Right lobe of liver (tissue), 6 donors: ENCODE measurements around the gene NME9. TPM values are rescaled to one million over a fixed set of nuclear protein-coding genes. Genes with fewer than 3 reads are reported as not detected.

ENCODE experiments used
- ATAC-seq, 4 donors: fragments of 200-7000 bp; cut with Tn5 transposase; one replicate each; pipeline ENCODE4 v1.9.1; 2020; ENCODE audit warnings: mild to moderate bottlenecking in 4 of 4, moderate library complexity in 4 of 4
- DNase-seq, 3 donors: peaks; one replicate each; pipeline ENCODE4 v3.0.0-alpha.2; 2020
- H3K27ac ChIP-seq, 3 donors: fragments of 200-600 bp; one replicate each; pipeline ENCODE4 v1.8.0; 2022
- H3K27me3 ChIP-seq, 2 donors: fragments of 200-600 bp; one replicate each; pipeline ENCODE4 v1.8.0; 2022
- H3K36me3 ChIP-seq, 4 donors: fragments of 200-600 bp; sonication (generic) in 1 of 4; one replicate each; pipeline versions ENCODE4 v1.5.1 to v1.8.0; 2017 to 2022; ENCODE audit warnings: control low read depth in 1 of 4
- H3K4me1 ChIP-seq, 4 donors: fragments of 200-600 bp; sonication (generic) in 1 of 4; one replicate each; pipeline versions ENCODE4 v1.5.1 to v1.8.0; 2017 to 2022; ENCODE audit warnings: control low read depth in 1 of 4
- H3K4me3 ChIP-seq, 3 donors: fragments of 200-600 bp; one replicate each; pipeline ENCODE4 v1.8.0; 2022
- H3K9me3 ChIP-seq, 4 donors: fragments of 200-600 bp; sonication (generic) in 1 of 4; one replicate each; pipeline versions ENCODE4 v1.5.1 to v1.8.0; 2017 to 2022; ENCODE audit warnings: control low read depth in 1 of 4
- POLR2A ChIP-seq: fragments of 450-650 bp; IDR thresholded peaks from one replicate; pipeline ENCODE4 v1.6.1; 2017; ENCODE audit warnings: antibody characterized with exemption, mild to moderate bottlenecking
- WGBS: methylation state at CpG from one replicate; pipeline ENCODE4 v1.1.6; 2018; ENCODE audit warnings: low coverage, low lambda C conversion rate; ENCODE audit not compliant: insufficient coverage; ENCODE audit errors: missing lambda C conversion rate; 5-methylcytosine and 5-hydroxymethylcytosine counted together
- intact Hi-C, 2 donors: fragments of 100-400 bp; cut with DNase I; formaldehyde crosslinking; loops; one replicate each; pipeline versions ENCODE4 v1.11.2 to v1.14.1; 2022
- total RNA-seq, 6 experiments: library from RNA; depleted of rRNA in 2 of 6; stranded (reverse); fragments of >200 nt in 2 of 6; fragmentation: NEBNext Ultra II Directional in 3 of 6; extraction: Animal tissue kit (Norgen Biotek cat#: 25700) in 3 of 6; gene quantifications; one replicate each; pipeline versions ENCODE4 v1.1.0 to v1.2.4, GENCODE V29; 2016 to 2023
- TF ChIP-seq, protein P1 (sequence below), 4 donors: fragments of 200-600 bp in 3 of 4; fragments of 450-650 bp in 1 of 4; IDR thresholded peaks; one replicate each; pipeline versions ENCODE4 v1.5.1 to v1.8.0; 2016 to 2022; ENCODE audit warnings: antibody characterized with exemption in 4 of 4, mild to moderate bottlenecking in 2 of 4
- donor health status: DM: no; HTN: yes; CAD: no.
- donor health status: DM: no; HTN: no; CAD: no.
- donor health status: DM: no; HTN: no; CAD: no.
- donor health status: DM: no; HTN: yes; CAD: no.
- donor health status: DM: no; HTN: yes; CAD: no.

Gene NME9
- total RNA-seq, 6 experiments from 2014 or later: not detected

DNA sequence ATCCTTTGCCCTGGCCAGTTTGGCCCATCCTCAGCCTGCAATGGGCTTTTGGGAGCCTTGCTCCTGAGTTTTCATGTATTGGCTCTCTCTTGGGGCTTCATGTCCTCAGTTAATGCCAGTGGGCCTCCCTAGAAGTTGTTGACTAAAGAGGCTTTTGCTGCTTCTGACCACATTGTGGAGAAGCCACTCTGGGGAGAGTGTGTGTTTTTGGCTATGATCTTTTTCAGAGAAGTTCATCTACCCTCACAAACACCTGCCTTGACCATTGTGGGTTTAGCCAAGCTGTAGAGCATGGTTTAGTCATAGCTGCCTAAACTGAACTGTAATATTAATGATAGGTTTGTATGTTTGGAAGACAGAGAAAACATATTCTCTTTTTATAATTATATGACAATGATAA is 24.7 kb upstream of the NME9 start:
- intact Hi-C loops: no loop called here
- Histone ChIP-seq H3K27ac (no peak overlapping the region), H3K4me1 (no peaks in the 10 kb centered on the region), H3K9me3 (no peaks in the 10 kb centered on the region), H3K27me3 (no peaks in the 10 kb centered on the region), H3K36me3 (no peaks in the 10 kb centered on the region), H3K4me3 (no peak overlapping the region)
- ATAC-seq (no peak), DNase-seq (no peak)
- no peak for TF ChIP-seq POLR2A
- TF ChIP-seq, protein P1, sequence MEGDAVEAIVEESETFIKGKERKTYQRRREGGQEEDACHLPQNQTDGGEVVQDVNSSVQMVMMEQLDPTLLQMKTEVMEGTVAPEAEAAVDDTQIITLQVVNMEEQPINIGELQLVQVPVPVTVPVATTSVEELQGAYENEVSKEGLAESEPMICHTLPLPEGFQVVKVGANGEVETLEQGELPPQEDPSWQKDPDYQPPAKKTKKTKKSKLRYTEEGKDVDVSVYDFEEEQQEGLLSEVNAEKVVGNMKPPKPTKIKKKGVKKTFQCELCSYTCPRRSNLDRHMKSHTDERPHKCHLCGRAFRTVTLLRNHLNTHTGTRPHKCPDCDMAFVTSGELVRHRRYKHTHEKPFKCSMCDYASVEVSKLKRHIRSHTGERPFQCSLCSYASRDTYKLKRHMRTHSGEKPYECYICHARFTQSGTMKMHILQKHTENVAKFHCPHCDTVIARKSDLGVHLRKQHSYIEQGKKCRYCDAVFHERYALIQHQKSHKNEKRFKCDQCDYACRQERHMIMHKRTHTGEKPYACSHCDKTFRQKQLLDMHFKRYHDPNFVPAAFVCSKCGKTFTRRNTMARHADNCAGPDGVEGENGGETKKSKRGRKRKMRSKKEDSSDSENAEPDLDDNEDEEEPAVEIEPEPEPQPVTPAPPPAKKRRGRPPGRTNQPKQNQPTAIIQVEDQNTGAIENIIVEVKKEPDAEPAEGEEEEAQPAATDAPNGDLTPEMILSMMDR (IDR thresholded peaks at IDR 0.05): no peak

DNA sequence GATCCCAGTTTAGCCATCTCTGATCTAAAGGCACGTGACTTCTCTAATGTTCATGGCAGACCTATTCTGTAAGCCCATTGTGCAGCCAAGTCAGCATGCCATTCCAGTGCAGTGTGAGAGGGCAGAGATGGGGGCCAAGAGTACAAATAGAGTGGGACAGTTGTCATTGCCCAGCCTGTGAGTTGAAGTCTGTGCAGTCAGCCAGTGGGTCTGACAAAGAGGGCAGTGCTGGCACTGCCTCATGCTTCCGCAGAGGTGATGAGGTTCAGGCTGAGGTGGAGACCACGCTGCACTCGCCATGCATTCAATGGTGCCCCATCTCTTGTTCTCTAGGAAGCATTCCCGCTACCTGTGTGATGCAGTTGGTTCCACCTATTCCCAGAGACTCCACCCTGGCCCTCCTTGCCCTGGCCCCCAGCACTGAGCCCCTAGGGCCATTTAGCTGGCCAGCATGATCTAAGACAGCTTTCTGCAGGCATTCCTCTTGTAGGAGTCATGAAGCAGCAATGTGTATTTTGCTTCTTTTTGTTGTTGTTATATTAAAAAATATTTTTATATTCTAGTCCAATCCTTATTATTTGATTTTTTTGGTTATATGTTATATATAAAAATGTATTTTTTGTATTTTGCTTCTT is 22.4 kb upstream of the NME9 start:
- WGBS: 100% methylated on average over 1 of the region's 5 CpGs
- TF ChIP-seq, protein P1 (IDR thresholded peaks at IDR 0.05): no peak
- no peak for TF ChIP-seq POLR2A

DNA sequence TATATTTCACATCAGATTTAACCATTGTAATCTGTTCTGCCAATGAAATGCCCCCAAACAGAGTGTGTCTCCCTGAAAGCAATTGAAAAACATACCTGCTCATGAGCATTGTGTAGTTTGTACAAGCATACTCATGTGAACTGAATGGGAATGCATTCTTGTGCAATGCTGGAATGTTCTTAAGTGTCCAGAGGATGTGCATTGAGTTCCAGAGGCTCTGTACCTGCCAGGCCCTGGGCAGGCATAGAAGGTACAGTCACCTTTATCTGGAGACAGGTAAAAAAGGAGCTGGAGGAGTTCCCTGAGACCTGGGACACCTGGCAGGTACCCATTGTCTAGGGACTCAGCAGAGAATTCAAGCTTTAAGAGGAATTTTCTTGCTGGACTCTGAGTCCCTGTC is 21.5 kb upstream of the NME9 start:
- H3K27ac ChIP-seq: no peak overlapping the region
- no peaks in the 10 kb centered on the region for H3K27me3 ChIP-seq
- no peak for DNase-seq
- intact Hi-C loops: no loop called here
- peaks cover 0 to 4% (median 0%) of the 10 kb centered on the region in 4 donors for H3K4me1 ChIP-seq
- no peaks in the 10 kb centered on the region for H3K36me3 ChIP-seq
- no peak for ATAC-seq
- no peaks in the 10 kb centered on the region for H3K9me3 ChIP-seq
- H3K4me3 ChIP-seq: no peak overlapping the region
- no peak for TF ChIP-seq POLR2A
- TF ChIP-seq, protein P1 (IDR thresholded peaks at IDR 0.05): no peak

More for the DNA sequence above, 22.4 kb upstream of the NME9 start:
- DNase-seq (no peak), ATAC-seq (no peak)
- Histone ChIP-seq H3K27me3 (no peaks in the 10 kb centered on the region), H3K4me1 (peaks cover 0 to 4% (median 0%) of the 10 kb centered on the region in 4 donors), H3K4me3 (no peak overlapping the region), H3K9me3 (no peaks in the 10 kb centered on the region), H3K27ac (no peak overlapping the region), H3K36me3 (no peaks in the 10 kb centered on the region)
- intact Hi-C loops: no loop called here

DNA sequence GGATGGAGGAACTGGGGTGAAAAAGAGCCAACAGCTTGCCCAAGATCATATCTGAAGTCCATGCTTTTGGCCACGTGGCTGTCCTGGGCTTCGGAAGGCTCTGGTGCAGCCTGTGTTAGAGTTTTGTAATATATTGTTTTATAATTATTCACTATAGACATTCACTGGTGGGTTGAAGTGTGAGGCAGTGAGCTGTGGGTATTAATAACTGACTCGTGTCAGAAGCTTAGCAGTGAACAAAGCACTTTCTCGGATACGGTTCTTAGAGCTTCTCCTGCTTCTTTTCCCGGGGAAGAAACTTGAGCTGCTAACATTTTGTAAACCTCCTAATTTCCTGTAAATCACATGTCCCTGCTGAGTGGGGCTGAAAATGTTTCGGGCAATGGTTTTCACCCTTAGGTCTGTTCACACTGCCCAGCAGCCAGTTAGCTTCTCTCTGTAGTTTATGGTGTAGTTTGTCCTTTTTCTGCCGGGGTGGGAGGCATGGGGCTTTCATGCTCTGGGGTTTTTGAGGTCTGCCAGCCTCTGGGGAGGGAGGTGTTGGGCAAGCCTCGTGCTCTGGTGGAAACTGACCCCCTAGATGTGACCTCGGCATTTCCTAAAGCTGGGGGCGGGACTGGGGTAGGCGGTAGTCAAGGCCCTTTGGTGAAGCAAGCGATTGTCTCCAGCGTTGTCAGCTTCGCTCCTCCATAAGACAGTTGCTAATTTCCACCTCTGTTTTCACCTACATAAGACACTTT is 20.4 kb upstream of the NME9 start:
- DNase-seq: no peak
- Histone ChIP-seq H3K4me1 (peaks cover 0 to 11% (median 0%) of the 10 kb centered on the region in 4 donors), H3K27me3 (no peaks in the 10 kb centered on the region), H3K36me3 (no peaks in the 10 kb centered on the region), H3K27ac (no peak overlapping the region), H3K4me3 (no peak overlapping the region), H3K9me3 (no peaks in the 10 kb centered on the region)
- no peak for TF ChIP-seq POLR2A
- TF ChIP-seq, protein P1 (IDR thresholded peaks at IDR 0.05): no peak
- ATAC-seq: no peak
- intact Hi-C loops: no loop called here
- WGBS: 51% methylated on average over 14 of the region's 15 CpGs
